ENCODE results near the gene NOXO1. TPM values are rescaled to one million over a fixed set of nuclear protein-coding genes. Genes with fewer than 3 reads are reported as not detected.

The NOXO1 gene
- total and polyA plus RNA-seq, 9 of the 15 experiments (the other 6 are each of a cell fraction or from before 2014, with no cell fraction given): not detected

DNA sequence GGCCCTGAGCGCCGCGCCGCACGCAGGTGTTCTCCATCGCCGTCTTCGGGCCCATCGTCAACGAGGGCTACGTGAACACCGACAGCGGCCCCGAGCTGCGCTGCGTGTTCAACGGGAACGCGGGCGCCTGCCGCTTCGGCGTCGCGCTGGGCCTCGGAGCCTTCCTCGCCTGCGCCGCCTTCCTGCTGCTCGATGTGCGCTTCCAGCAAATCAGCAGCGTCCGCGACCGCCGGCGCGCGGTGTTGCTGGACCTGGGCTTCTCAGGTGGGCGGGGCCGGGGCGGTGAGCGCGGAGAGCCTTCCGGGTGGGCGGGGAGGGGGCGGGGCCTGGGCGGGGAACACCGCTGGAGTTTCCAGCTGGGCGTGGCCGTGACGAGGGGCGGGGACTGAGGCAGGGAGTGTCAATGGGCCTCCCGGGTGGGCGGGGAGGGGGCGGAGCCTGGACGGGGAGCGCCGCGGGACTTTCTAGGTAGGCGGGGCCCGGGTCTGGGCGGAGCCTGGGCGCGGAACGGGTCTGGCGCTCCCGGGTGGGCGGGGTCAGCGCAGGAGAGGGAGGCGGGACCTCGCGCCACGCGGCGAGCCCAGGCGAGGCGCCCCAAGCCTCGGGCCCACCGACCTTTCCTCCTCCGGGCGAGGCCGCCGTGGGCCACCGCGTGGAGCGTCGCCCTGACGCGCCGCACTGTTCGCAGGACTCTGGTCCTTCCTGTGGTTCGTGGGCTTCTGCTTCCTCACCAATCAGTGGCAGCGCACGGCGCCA lies 10.9 kb upstream of the NOXO1 start (continued):
- TF ChIP-seq, protein P1, sequence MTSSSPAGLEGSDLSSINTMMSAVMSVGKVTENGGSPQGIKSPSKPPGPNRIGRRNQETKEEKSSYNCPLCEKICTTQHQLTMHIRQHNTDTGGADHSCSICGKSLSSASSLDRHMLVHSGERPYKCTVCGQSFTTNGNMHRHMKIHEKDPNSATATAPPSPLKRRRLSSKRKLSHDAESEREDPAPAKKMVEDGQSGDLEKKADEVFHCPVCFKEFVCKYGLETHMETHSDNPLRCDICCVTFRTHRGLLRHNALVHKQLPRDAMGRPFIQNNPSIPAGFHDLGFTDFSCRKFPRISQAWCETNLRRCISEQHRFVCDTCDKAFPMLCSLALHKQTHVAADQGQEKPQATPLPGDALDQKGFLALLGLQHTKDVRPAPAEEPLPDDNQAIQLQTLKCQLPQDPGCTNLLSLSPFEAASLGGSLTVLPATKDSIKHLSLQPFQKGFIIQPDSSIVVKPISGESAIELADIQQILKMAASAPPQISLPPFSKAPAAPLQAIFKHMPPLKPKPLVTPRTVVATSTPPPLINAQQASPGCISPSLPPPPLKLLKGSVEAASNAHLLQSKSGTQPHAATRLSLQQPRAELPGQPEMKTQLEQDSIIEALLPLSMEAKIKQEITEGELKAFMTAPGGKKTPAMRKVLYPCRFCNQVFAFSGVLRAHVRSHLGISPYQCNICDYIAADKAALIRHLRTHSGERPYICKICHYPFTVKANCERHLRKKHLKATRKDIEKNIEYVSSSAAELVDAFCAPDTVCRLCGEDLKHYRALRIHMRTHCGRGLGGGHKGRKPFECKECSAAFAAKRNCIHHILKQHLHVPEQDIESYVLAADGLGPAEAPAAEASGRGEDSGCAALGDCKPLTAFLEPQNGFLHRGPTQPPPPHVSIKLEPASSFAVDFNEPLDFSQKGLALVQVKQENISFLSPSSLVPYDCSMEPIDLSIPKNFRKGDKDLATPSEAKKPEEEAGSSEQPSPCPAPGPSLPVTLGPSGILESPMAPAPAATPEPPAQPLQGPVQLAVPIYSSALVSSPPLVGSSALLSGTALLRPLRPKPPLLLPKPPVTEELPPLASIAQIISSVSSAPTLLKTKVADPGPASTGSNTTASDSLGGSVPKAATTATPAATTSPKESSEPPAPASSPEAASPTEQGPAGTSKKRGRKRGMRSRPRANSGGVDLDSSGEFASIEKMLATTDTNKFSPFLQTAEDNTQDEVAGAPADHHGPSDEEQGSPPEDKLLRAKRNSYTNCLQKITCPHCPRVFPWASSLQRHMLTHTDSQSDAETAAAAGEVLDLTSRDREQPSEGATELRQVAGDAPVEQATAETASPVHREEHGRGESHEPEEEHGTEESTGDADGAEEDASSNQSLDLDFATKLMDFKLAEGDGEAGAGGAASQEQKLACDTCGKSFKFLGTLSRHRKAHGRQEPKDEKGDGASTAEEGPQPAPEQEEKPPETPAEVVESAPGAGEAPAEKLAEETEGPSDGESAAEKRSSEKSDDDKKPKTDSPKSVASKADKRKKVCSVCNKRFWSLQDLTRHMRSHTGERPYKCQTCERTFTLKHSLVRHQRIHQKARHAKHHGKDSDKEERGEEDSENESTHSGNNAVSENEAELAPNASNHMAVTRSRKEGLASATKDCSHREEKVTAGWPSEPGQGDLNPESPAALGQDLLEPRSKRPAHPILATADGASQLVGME (CRISPR knock-in tag; IDR thresholded peaks at IDR 0.05): no peak
- TF ChIP-seq FOXK2 (conservative IDR thresholded peaks at IDR 0.05 in 1 of 2, IDR thresholded peaks at IDR 0.05 in 1 of 2; ENCODE audit: low read depth in 2 of 2) (no peak; a peak in 1 of 4 replicates), HIVEP1 (CRISPR knock-in tag; IDR thresholded peaks at IDR 0.05) (no peak), PYGO2 (tag; IDR thresholded peaks at IDR 0.05) (no peak), ZNF583 (CRISPR knock-in tag; IDR thresholded peaks at IDR 0.05) (no peak), ELK3 (CRISPR knock-in tag; IDR thresholded peaks at IDR 0.05) (no peak), TBL1XR1 (IDR thresholded peaks at IDR 0.05; ENCODE audit: low read length in 2 of 2) (no peak), ZKSCAN1 (IDR thresholded peaks at IDR 0.05; ENCODE audit: low read depth, low read length) (no peak), NCOA4 (IDR thresholded peaks at IDR 0.05; ENCODE audit: partially characterized antibody) (no peak), TRIM24 (IDR thresholded peaks at IDR 0.05) (no peak), HDAC3 (IDR thresholded peaks at IDR 0.05; ENCODE audit: borderline replicate concordance, partially characterized antibody) (no peak), EGR1 (conservative IDR thresholded peaks at IDR 0.05) (0 out of 2 replicates have a peak, but pooled peaks have one; percentile 16), ZNF324 (CRISPR knock-in tag; IDR thresholded peaks at IDR 0.05) (no peak), ATF7 (IDR thresholded peaks at IDR 0.05) (peak; percentile 36; the same call in 1 of the 2 replicates), THRAP3 (IDR thresholded peaks at IDR 0.05; ENCODE audit: borderline replicate concordance) (no peak), ZNF282 (CRISPR knock-in tag; IDR thresholded peaks at IDR 0.05) (peak; percentile 85; the same call in 1 of the 2 replicates)
- TF ChIP-seq, protein P2, sequence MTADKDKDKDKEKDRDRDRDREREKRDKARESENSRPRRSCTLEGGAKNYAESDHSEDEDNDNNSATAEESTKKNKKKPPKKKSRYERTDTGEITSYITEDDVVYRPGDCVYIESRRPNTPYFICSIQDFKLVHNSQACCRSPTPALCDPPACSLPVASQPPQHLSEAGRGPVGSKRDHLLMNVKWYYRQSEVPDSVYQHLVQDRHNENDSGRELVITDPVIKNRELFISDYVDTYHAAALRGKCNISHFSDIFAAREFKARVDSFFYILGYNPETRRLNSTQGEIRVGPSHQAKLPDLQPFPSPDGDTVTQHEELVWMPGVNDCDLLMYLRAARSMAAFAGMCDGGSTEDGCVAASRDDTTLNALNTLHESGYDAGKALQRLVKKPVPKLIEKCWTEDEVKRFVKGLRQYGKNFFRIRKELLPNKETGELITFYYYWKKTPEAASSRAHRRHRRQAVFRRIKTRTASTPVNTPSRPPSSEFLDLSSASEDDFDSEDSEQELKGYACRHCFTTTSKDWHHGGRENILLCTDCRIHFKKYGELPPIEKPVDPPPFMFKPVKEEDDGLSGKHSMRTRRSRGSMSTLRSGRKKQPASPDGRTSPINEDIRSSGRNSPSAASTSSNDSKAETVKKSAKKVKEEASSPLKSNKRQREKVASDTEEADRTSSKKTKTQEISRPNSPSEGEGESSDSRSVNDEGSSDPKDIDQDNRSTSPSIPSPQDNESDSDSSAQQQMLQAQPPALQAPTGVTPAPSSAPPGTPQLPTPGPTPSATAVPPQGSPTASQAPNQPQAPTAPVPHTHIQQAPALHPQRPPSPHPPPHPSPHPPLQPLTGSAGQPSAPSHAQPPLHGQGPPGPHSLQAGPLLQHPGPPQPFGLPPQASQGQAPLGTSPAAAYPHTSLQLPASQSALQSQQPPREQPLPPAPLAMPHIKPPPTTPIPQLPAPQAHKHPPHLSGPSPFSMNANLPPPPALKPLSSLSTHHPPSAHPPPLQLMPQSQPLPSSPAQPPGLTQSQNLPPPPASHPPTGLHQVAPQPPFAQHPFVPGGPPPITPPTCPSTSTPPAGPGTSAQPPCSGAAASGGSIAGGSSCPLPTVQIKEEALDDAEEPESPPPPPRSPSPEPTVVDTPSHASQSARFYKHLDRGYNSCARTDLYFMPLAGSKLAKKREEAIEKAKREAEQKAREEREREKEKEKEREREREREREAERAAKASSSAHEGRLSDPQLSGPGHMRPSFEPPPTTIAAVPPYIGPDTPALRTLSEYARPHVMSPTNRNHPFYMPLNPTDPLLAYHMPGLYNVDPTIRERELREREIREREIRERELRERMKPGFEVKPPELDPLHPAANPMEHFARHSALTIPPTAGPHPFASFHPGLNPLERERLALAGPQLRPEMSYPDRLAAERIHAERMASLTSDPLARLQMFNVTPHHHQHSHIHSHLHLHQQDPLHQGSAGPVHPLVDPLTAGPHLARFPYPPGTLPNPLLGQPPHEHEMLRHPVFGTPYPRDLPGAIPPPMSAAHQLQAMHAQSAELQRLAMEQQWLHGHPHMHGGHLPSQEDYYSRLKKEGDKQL (CRISPR knock-in tag; IDR thresholded peaks at IDR 0.05; ENCODE audit: borderline replicate concordance): no peak

Measured in K562 (cell line).